ENCODE measurements around the gene CRACR2B. TPM values are rescaled to one million over a fixed set of nuclear protein-coding genes. Genes with fewer than 3 reads are reported as not detected.
A peak's percentile ranks its signal among the peaks of the same experiment; 100 is the strongest.

CRACR2B gene
- total and polyA plus RNA-seq, 2 of the 8 experiments (the other 6 are each of a cell fraction or from before 2014, with no cell fraction given) = 18.2 to 26.4 TPM

GRCh38 chr11:833849-834311 is 6.2 kb downstream of the CRACR2B start:
- peak overlapping the region in 1 of 4 experiments; percentile 62; a peak in 2 of 7 replicates for H3K9ac ChIP-seq (replicated peaks in 1 of 4; ENCODE audit: extremely low read depth in 1 of 4, low read depth in 3 of 4, low read length in 3 of 4)
- H3K27me3 ChIP-seq (replicated peaks in 1 of 4; ENCODE audit: control insufficient read depth in 3 of 4, extremely low read depth in 1 of 4, insufficient read depth in 3 of 4, low read length in 3 of 4) = peaks cover 6 to 28% (median 24%) of the 10 kb centered on the region in 4 experiments
- CTCF ChIA-PET (ENCODE audit: partially characterized antibody) = interaction anchor here (1.2 to 2.5 kb wide), 5 partner anchors 11 to 35 kb away, joined by 3 to 17 read pairs (median 5); partner anchors contain the start of gene PNPLA2
- WGBS, 2 experiments (ENCODE audit: extremely low coverage in 1 of 2, insufficient coverage in 1 of 2, insufficient read length in 1 of 2, insufficient replicate concordance in 2 of 2, low coverage in 1 of 2, low lambda C conversion rate in 2 of 2, missing lambda C conversion rate in 1 of 2) = 69% methylated on average over 8 of the region's 9 CpGs; no CpG with 5 or more reads in 1 of the 2 experiments
- 0 out of 2 replicates have a peak overlapping the region, but pooled peaks have one; percentile 23 for H2BK12ac ChIP-seq (ENCODE audit: low read depth, low read length)
- H3K27ac ChIP-seq (ENCODE audit: low read depth, low read length) = no peak overlapping the region
- no peak overlapping the region for H3K14ac ChIP-seq (ENCODE audit: insufficient read length)
- H3K23me2 ChIP-seq (ENCODE audit: low read depth, low read length) = peaks cover 29% of the 10 kb centered on the region
- H2BK5ac ChIP-seq (ENCODE audit: low read depth, low read length) = no peak overlapping the region
- no peaks in the 10 kb centered on the region; the same call in 1 of the 2 replicates for H3K79me1 ChIP-seq (ENCODE audit: low read depth, low read length)
- H3K4me2 ChIP-seq (ENCODE audit: insufficient read depth in 1 of 2, low read depth in 2 of 2, low read length in 2 of 2) = peak overlapping the region; percentile 81 to 84
- H4K91ac ChIP-seq (replicated peaks; ENCODE audit: insufficient read length, low read length) = no peak overlapping the region
- no peak overlapping the region for H4K5ac ChIP-seq (ENCODE audit: insufficient read length, low read depth, low read length)
- peaks cover 0 to 45% (median 34%) of the 10 kb centered on the region in 4 experiments; a peak in 6 of 7 replicates for H3K4me1 ChIP-seq (replicated peaks in 1 of 4; ENCODE audit: control insufficient read depth in 3 of 4, insufficient read depth in 4 of 4, low read length in 3 of 4)
- no peak overlapping the region for H3K56ac ChIP-seq (replicated peaks; ENCODE audit: insufficient read length, low read depth, low read length)
- no peak for DNase-seq (ENCODE audit: low read depth in 1 of 2, low spot score in 2 of 2)
- no peaks in the 10 kb centered on the region; a peak in 1 of 4 replicates for H3K79me2 ChIP-seq (ENCODE audit: control insufficient read depth in 1 of 2, insufficient read depth in 2 of 2, low read length in 2 of 2)
- no peak for FAIRE-seq
- no peak overlapping the region for H2AFZ ChIP-seq (ENCODE audit: low read length)
- no peak overlapping the region for H3K18ac ChIP-seq (ENCODE audit: extremely low read depth, low read length)
- H3K36me3 ChIP-seq (ENCODE audit: control insufficient read depth in 2 of 4, insufficient read depth in 4 of 4, low read length in 3 of 4) = peaks cover 0 to 18% (median 10%) of the 10 kb centered on the region in 4 experiments; a peak in 5 of 8 replicates
- peak overlapping the region; percentile 51 to 76 (median 58); a peak in 6 of 8 replicates for H3K4me3 ChIP-seq (ENCODE audit: extremely low read depth in 1 of 4, insufficient read depth in 2 of 4, low read depth in 3 of 4, low read length in 4 of 4)
- H2AK5ac ChIP-seq (ENCODE audit: low read depth, low read length) = no peak overlapping the region
- POLR2A ChIA-PET (ENCODE audit: partially characterized antibody) = interaction anchor here (1.0 to 53.0 kb wide), 5 partner anchors 4 to 466 kb away, joined by 3 to 1917 read pairs (median 234); partner anchors contain the start of genes CD151, CEND1, CRACR2B and PIDD1
- H2BK120ac ChIP-seq (replicated peaks; ENCODE audit: low read depth, low read length) = no peak overlapping the region
- no peak overlapping the region for H2BK20ac ChIP-seq (ENCODE audit: low read length)
- H3K4ac ChIP-seq (replicated peaks; ENCODE audit: insufficient read length, low read depth, low read length) = no peak overlapping the region
- no peak overlapping the region for H3K23ac ChIP-seq (ENCODE audit: insufficient read length)
- H4K20me1 ChIP-seq (replicated peaks in 1 of 2; ENCODE audit: control insufficient read depth in 1 of 2, insufficient read depth in 2 of 2, low read length in 2 of 2) = peaks cover 2 to 29% of the 10 kb centered on the region in 2 experiments
- H4K8ac ChIP-seq (ENCODE audit: extremely low read depth, insufficient read depth, low read length) = no peak overlapping the region; the same call in 1 of the 2 replicates
- no peaks in the 10 kb centered on the region for H3K9me3 ChIP-seq (ENCODE audit: insufficient read depth in 2 of 2, low read depth in 1 of 2, low read length in 1 of 2)
- H2BK15ac ChIP-seq (ENCODE audit: low read length) = no peak overlapping the region
- TF ChIP-seq CHD2 (IDR thresholded peaks at IDR 0.05; ENCODE audit: low read length) = no peak
- TF ChIP-seq SP4 (IDR thresholded peaks at IDR 0.05; ENCODE audit: low read length) = no peak
- TF ChIP-seq RNF2 (IDR thresholded peaks at IDR 0.05; ENCODE audit: borderline replicate concordance, low read depth, low read length, missing control alignments, poor library complexity, severe bottlenecking) = no peak
- TF ChIP-seq EP300 (IDR thresholded peaks at IDR 0.05; ENCODE audit: borderline replicate concordance in 1 of 2, low read depth in 2 of 2, low read length in 2 of 2) = no peak
- TF ChIP-seq BACH1 (IDR thresholded peaks at IDR 0.05; ENCODE audit: low read length) = no peak
- no peak for TF ChIP-seq POU5F1 (IDR thresholded peaks at IDR 0.05; ENCODE audit: low read depth, low read length)
- no peak for TF ChIP-seq TAF7 (optimal IDR thresholded peaks at IDR 0.05; ENCODE audit: borderline replicate concordance, low read depth, low read length)
- TF ChIP-seq, protein P1, sequence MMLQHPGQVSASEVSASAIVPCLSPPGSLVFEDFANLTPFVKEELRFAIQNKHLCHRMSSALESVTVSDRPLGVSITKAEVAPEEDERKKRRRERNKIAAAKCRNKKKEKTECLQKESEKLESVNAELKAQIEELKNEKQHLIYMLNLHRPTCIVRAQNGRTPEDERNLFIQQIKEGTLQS (IDR thresholded peaks at IDR 0.05; ENCODE audit: insufficient read depth, low read depth, low read length) = no peak
- TF ChIP-seq RAD21 (IDR thresholded peaks at IDR 0.05 in 1 of 2, conservative IDR thresholded peaks at IDR 0.05 in 1 of 2; ENCODE audit: low read depth in 2 of 2, low read length in 2 of 2) = no peak
- TF ChIP-seq CHD1 (IDR thresholded peaks at IDR 0.05; ENCODE audit: low read depth, low read length) = no peak
- no peak for TF ChIP-seq HDAC2 (IDR thresholded peaks at IDR 0.05; ENCODE audit: borderline replicate concordance in 1 of 2, low read depth in 2 of 2, low read length in 2 of 2)

Measured in H1 (cell line).